HG02938 (cell line): Measurements from ENCODE around the gene FLAD1.

ENCODE experiments used
- ATAC-seq: cut with Tn5 transposase; IDR thresholded peaks from one replicate; pipeline ENCODE4 v1.9.1; 2021; ENCODE audit warnings: mild to moderate bottlenecking, moderate library complexity; ENCODE audit not compliant: unreplicated experiment

Gene FLAD1

GRCh38 chr1:155034318-155035208 lies 51.4 kb downstream of the FLAD1 start:
- no peak for ATAC-seq

GRCh38 chr1:155035936-155036335 lies 52.8 kb downstream of the FLAD1 start:
- no peak for ATAC-seq

DNA sequence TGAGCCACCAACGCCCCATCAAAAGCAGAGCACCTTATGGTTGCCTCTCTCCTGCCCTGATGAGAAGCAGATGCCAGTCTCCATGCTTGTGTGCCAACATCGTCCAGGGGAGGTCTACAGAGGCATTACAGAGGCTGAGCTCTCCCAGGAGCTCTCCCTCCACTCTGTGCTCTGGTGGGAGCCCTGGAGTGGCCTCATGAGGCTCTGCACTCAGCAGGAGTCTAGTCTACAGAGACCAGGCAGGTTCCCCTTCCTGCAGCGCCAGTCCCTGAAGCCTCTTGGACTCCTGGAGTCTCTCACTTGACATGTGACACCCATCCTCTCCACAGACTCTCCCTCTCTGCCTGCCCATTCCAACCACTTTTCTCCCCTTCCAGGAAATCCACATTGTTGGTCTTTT lies 53.9 kb downstream of the FLAD1 start:
- no peak for ATAC-seq

DNA sequence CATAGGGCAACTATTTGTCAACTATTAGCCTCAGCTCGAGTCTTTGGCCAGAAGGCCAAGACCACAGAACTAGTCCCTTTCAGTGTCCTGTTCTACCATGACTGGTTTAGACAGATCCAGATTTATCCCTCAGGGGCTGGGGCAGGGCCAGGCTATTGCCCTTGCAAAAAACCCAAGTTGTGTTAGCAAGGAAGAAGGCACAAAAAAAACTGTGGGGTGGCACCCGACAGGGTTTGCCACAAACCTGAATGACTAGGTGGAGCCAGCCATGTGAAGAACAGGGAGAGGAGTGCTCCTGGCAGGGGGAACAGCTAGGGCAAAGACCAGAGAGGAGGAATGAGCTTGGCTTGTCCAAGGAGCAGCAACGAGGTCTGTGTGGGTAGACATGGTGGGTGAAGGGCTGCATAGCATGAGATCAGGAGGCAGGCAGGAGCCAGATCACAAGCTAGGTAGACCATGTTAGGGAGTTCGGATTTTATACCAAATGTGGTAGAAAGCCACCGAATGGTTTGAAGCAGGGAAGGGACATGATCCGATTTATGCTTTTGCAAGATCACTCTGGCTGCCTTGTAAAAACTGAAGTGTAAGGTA lies 54.8 kb downstream of the FLAD1 start:
- no peak for ATAC-seq

DNA sequence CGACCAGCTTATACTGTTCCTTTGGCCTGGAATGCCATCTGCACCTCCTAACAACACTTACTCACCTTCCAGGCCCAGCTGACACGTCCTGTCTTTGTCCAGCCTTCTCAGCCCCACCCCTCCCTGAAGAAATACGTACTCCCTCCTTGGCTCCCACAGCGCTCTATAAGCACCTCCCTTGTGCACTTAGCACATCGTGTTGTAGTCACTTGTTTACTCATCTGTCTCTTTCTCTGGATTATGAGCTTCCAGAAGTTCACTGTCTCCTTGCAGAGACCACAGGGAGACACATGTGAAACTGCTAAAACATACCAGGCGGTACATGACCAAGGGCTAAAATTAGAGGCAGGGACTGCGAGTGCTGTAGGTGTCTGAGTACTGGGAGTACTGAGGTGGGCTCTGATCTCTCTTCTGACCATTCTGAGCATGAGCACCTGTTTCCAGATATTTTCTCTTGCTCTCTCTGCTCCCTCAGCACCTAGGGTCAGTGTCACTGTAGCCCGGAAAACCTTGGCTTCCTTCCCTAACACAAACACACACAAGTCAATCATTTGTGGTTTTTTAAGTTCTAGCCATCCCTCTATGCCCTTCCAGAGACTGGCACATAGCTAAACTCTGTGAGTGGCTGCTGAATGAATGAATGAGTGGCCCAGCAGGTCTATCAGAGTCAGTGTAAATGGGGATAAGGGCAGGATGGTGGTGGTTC lies 55.6 kb downstream of the FLAD1 start:
- no peak for ATAC-seq

DNA sequence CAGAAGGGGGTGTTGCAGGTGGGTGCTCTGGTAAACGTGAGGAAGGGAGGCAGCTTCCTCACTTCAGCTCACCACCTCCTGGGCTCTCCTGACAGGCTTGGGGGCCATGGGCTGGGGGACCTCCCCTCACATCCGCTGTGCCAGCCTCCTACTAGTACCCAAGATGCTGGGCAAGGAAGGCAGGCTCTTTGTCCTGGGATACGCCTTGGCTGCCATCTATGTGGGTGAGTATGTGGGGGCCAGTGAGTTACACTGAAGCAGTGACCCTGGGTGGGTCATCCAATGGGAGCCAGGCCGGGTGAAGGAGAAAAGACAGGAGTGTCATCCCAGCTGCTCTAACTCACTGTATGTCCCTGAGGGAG lies 56.1 kb downstream of the FLAD1 start:
- no peak for ATAC-seq

- no peak for ATAC-seq
These were observed 57.4 kb downstream of the FLAD1 start for GRCh38 chr1:155040358-155041093.
